Endothelial cell of umbilical vein (primary cell): ENCODE results near the gene RSPH1. TPM values are rescaled to one million over a fixed set of nuclear protein-coding genes. Genes with fewer than 3 reads are reported as not detected.

ENCODE experiments used
- BruUV-seq: library from RNA; stranded (reverse); fragments of 400-500 nt; replicated peaks from 2 replicates; lab custom pipeline; 2021; lab: Mats Ljungman, UMichigan
- CTCF ChIA-PET: fragments of 300-600, 350-600 bp; sonication (Branson Sonifier 250); formaldehyde crosslinking; loops from one replicate; lab custom pipeline; 2021; ENCODE audit warnings: antibody characterized with exemption, inconsistent platforms; lab: Charles Lee
- POLR2A ChIA-PET: fragments of 300-600, 350-600 bp; sonication (Branson Sonifier 250); formaldehyde crosslinking; loops from one replicate; lab custom pipeline; 2021; ENCODE audit warnings: antibody characterized with exemption, inconsistent platforms; lab: Charles Lee
- DNase-seq: peaks from one replicate; pipeline ENCODE4 v3.0.0-alpha.2; 2011; ENCODE audit warnings: low read depth, low spot score
- FAIRE-seq: peaks from 2 replicates; lab custom pipeline; 2011; peaks lifted over from hg19 to GRCh38; lab: Jason Lieb, UNC
- H2AFZ ChIP-seq: 2 replicates; pipeline ENCODE4 v1.6.0; 2012; ENCODE audit warnings: low read depth, low read length, control low read depth, inconsistent platforms
- H3K27ac ChIP-seq: 2 replicates; pipeline ENCODE4 v1.5.1; 2011; ENCODE audit warnings: low read depth, mild to moderate bottlenecking, control low read depth, low read length, moderate library complexity; ENCODE audit not compliant: insufficient read depth
- H3K27me3 ChIP-seq, 2 experiments: 2 replicates each; pipeline versions ENCODE4 v1.6.0 to v1.6.1; 2011; ENCODE audit warnings: low read length in 2 of 2, mixed read lengths in 1 of 2; ENCODE audit not compliant: control insufficient read depth in 2 of 2, insufficient read depth in 2 of 2
- H3K36me3 ChIP-seq, 2 experiments: 2 replicates in 1 of 2; 3 replicates in 1 of 2; pipeline ENCODE4 v1.5.1; 2011; ENCODE audit warnings: low read length in 2 of 2, mild to moderate bottlenecking in 1 of 2, moderate library complexity in 1 of 2; ENCODE audit not compliant: control insufficient read depth in 2 of 2, insufficient read depth in 2 of 2; ENCODE audit errors: extremely low read depth in 1 of 2
- H3K4me1 ChIP-seq: 3 replicates; pipeline ENCODE4 v1.5.1; 2011; ENCODE audit warnings: mild to moderate bottlenecking, low read length; ENCODE audit not compliant: control insufficient read depth, insufficient read depth; ENCODE audit errors: extremely low read depth
- H3K4me2 ChIP-seq: 2 replicates; pipeline ENCODE4 v1.6.1; 2011; ENCODE audit warnings: low read length, control low read depth, mixed read lengths; ENCODE audit not compliant: insufficient read depth
- H3K4me3 ChIP-seq, 3 experiments: fragments of 200-600 bp in 1 of 3; sonication (generic), shearing (Covaris generic) in 1 of 3; replicated peaks in 1 of 3; 2 replicates each; pipeline ENCODE4 v1.5.1; 2011 to 2016; ENCODE audit warnings: control low read depth in 3 of 3, low read length in 3 of 3, mild to moderate bottlenecking in 2 of 3, inconsistent platforms in 1 of 3, low read depth in 1 of 3, moderate library complexity in 1 of 3; ENCODE audit not compliant: insufficient read depth in 1 of 3
- H3K79me2 ChIP-seq: 2 replicates; pipeline ENCODE4 v1.6.0; 2012; ENCODE audit warnings: low read length, inconsistent platforms; ENCODE audit not compliant: control insufficient read depth, insufficient read depth
- H3K9ac ChIP-seq: replicated peaks from 2 replicates; pipeline ENCODE3; 2011; ENCODE audit warnings: low read length, control low read depth; ENCODE audit not compliant: insufficient read depth; ENCODE audit errors: extremely low read depth
- H3K9me1 ChIP-seq: replicated peaks from 3 replicates; pipeline ENCODE4 v1.6.0; 2011; ENCODE audit warnings: mild to moderate bottlenecking, low read length; ENCODE audit not compliant: control insufficient read depth, insufficient read depth; ENCODE audit errors: extremely low read depth
- H3K9me3 ChIP-seq: replicated peaks from 2 replicates; pipeline ENCODE4 v1.5.1; 2012; ENCODE audit warnings: low read length, inconsistent platforms; ENCODE audit not compliant: control insufficient read depth, insufficient read depth
- H4K20me1 ChIP-seq: replicated peaks from 2 replicates; pipeline ENCODE3; 2011; ENCODE audit warnings: mild to moderate bottlenecking, low read length; ENCODE audit not compliant: control insufficient read depth, insufficient read depth; ENCODE audit errors: extremely low read depth
- EZH2 ChIP-seq: IDR thresholded peaks from 2 replicates; pipeline ENCODE4 v1.6.1; 2012; ENCODE audit warnings: borderline replicate concordance, low read depth, mild to moderate bottlenecking, moderate library complexity, low read length, inconsistent platforms; ENCODE audit not compliant: severe bottlenecking
- FOS ChIP-seq: IDR thresholded peaks from 2 replicates; pipeline ENCODE4 v1.6.1; 2011; ENCODE audit warnings: mild to moderate bottlenecking, low read length, moderate library complexity, borderline replicate concordance; ENCODE audit not compliant: insufficient read depth
- GATA2 ChIP-seq: IDR thresholded peaks from 2 replicates; pipeline ENCODE4 v1.7.0; 2011; ENCODE audit warnings: low read depth, mild to moderate bottlenecking, moderate library complexity, mixed read lengths, low read length; ENCODE audit not compliant: insufficient read length, insufficient read depth
- JUN ChIP-seq: IDR thresholded peaks from 2 replicates; pipeline ENCODE4 v1.6.1; 2011; ENCODE audit warnings: borderline replicate concordance, low read depth; ENCODE audit not compliant: insufficient read length, insufficient read depth
- MAX ChIP-seq: IDR thresholded peaks from 2 replicates; pipeline ENCODE4 v1.6.1; 2011; ENCODE audit not compliant: insufficient read depth, insufficient read length
- MYC ChIP-seq: IDR thresholded peaks from one replicate; pipeline ENCODE4 v1.6.1; 2011; ENCODE audit warnings: mild to moderate bottlenecking, low read depth, low read length
- POLR2A ChIP-seq: IDR thresholded peaks from 2 replicates; pipeline ENCODE4 v1.6.1; 2012; ENCODE audit warnings: low read depth, mild to moderate bottlenecking, control low read depth, low read length
- POLR2AphosphoS5 ChIP-seq: IDR thresholded peaks from 2 replicates; pipeline ENCODE4 v1.6.1; 2012; ENCODE audit warnings: low read depth, mild to moderate bottlenecking, control low read depth, low read length, moderate library complexity; ENCODE audit not compliant: insufficient read depth
- dilution Hi-C: fragments of 300-500 bp; cut with MboI; formaldehyde crosslinking; loops from one replicate; pipeline ENCODE4 v1.15.0; 2019; ENCODE audit warnings: low sequenced_read_pairs; ENCODE audit not compliant: extremely low pct_ligation_motif_present
- intact Hi-C: fragments of 100-400 bp; cut with micrococcal nuclease; formaldehyde crosslinking; loops from one replicate; pipeline ENCODE4 v1.10.0; 2022
- polyA plus RNA-seq, 4 experiments: library from polyadenylated mRNA; depleted of rRNA in 3 of 4; stranded (reverse) in 3 of 4; unstranded in 1 of 4; fragments of >200 nt; gene quantifications; 2 replicates each; pipeline versions ENCODE4 v1.2.1 to v1.2.3, GENCODE V29; 2011 to 2012; ENCODE audit warnings: missing spikeins in 1 of 4
- total RNA-seq: library from RNA; stranded (reverse); gene quantifications from 2 replicates; pipeline ENCODE4 v1.2.3, GENCODE V29; 2021
- TF ChIP-seq, protein P1 (sequence below), 2 donors: IDR thresholded peaks; 1 replicate in 1 of 2; 2 replicates in 1 of 2; pipeline ENCODE4 v1.5.1; 2011; ENCODE audit warnings: low read length in 2 of 2, mild to moderate bottlenecking in 2 of 2, moderate library complexity in 2 of 2, control low read depth in 1 of 2, inconsistent platforms in 1 of 2, low read depth in 1 of 2; ENCODE audit not compliant: insufficient read depth in 1 of 2; ENCODE audit errors: extremely low read depth in 1 of 2

RSPH1 gene
- total and polyA plus RNA-seq, 2 donors (not counting 3 experiments of a cell fraction or from before 2014, with no cell fraction given): 0.08 TPM; not detected in 1

DNA sequence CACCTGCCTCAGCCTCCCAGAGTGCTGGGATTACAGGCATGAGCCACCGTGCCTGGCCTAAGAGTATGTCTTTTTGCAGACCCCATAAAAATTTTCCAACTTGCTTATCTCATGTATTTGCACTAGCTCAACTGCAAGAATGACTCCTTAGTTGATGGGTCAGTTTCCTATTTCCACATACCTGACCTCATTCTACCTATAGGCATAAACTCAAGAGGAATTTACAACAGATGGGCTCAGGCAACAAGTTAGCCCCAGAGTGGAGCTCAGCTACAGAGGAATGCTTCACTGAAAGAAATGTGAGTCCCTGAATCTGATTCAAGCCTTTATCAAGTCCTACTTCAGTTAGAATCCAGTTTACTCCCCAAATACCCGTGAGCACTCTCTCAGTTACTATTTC is 12.3 kb upstream of the RSPH1 start:
- FAIRE-seq (no peak), DNase-seq (no peak)
- ChIA-PET CTCF (interaction anchor here (1.5 kb wide), 1 partner anchor 9 kb away, joined by 4 read pairs; no protein-coding TSS in a partner anchor), POLR2A (no interaction called here)
- Histone ChIP-seq H3K4me3 (no peak overlapping the region), H4K20me1 (no peaks in the 10 kb centered on the region), H3K79me2 (no peaks in the 10 kb centered on the region), H3K27me3 (peaks cover 12% of the 10 kb centered on the region in 2 experiments), H3K27ac (no peak overlapping the region), H3K9ac (no peak overlapping the region), H3K4me1 (peaks cover 2% of the 10 kb centered on the region), H3K4me2 (no peak overlapping the region), H3K36me3 (no peaks in the 10 kb centered on the region), H3K9me3 (no peaks in the 10 kb centered on the region), H3K9me1 (no peaks in the 10 kb centered on the region), H2AFZ (no peak overlapping the region)
- dilution Hi-C loops: no loop called here
- no TSS peak for BruUV-seq
- intact Hi-C loops: no loop called here
- TF ChIP-seq POLR2A (no peak), GATA2 (no peak), MAX (no peak), MYC (no peak), JUN (no peak), POLR2AphosphoS5 (no peak), FOS (no peak), EZH2 (no peak)
- TF ChIP-seq, protein P1, sequence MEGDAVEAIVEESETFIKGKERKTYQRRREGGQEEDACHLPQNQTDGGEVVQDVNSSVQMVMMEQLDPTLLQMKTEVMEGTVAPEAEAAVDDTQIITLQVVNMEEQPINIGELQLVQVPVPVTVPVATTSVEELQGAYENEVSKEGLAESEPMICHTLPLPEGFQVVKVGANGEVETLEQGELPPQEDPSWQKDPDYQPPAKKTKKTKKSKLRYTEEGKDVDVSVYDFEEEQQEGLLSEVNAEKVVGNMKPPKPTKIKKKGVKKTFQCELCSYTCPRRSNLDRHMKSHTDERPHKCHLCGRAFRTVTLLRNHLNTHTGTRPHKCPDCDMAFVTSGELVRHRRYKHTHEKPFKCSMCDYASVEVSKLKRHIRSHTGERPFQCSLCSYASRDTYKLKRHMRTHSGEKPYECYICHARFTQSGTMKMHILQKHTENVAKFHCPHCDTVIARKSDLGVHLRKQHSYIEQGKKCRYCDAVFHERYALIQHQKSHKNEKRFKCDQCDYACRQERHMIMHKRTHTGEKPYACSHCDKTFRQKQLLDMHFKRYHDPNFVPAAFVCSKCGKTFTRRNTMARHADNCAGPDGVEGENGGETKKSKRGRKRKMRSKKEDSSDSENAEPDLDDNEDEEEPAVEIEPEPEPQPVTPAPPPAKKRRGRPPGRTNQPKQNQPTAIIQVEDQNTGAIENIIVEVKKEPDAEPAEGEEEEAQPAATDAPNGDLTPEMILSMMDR (IDR thresholded peaks at IDR 0.05; ENCODE audit: extremely low read depth in 1 of 2, insufficient read depth in 1 of 2, low read depth in 1 of 2, low read length in 2 of 2): no peak
